Endometrial microvascular endothelial cells (primary cell): ENCODE measurements around the gene CD34. TPM values are rescaled to one million over a fixed set of nuclear protein-coding genes. Genes with fewer than 3 reads are reported as not detected.
"Not testable (repeated sequence)": the region's sequence is repeated elsewhere in the genome, so short reads cannot be mapped to it uniquely, and the experiment has no call there.

ENCODE experiments used
- in situ Hi-C: cut with HindIII; loops from 2 replicates; pipeline ENCODE4 v1.10.0; 2017; ENCODE audit warnings: low sequenced_read_pairs, low pct_unique_long_range_greater_than_20kb; ENCODE audit errors: inconsistent ontology term
- total RNA-seq: library from RNA; depleted of rRNA; stranded (reverse); fragments of >200 nt; gene quantifications from one replicate; pipeline ENCODE4 v1.2.3, GENCODE V29; 2015; ENCODE audit errors: inconsistent ontology term

Gene CD34
- total RNA-seq: 22.7 TPM

GRCh38 chr1:207910591-207911354 lies at the start of gene CD34:
TSS of gene CD34 (minus strand) at chr1:207911125. CDS start at chr1:207911080, 45 bp downstream.
- in situ Hi-C loops: no loop called here

GRCh38 chr1:207960346-207960745 lies 49.4 kb upstream of the CD34 start:
- in situ Hi-C loops: no loop called here

GRCh38 chr1:207959910-207960309 lies 49.0 kb upstream of the CD34 start:
- in situ Hi-C loops: loop anchor here (5.0 kb wide), 1 partner anchor 68 kb away; no protein-coding TSS in a partner anchor

GRCh38 chr1:207959141-207959825 lies 48.4 kb upstream of the CD34 start:
- in situ Hi-C loops: loop anchor here (5.0 kb wide), 1 partner anchor 67 kb away; no protein-coding TSS in a partner anchor

GRCh38 chr1:207958376-207959139 lies 47.6 kb upstream of the CD34 start:
- in situ Hi-C loops: loop anchor here (5.0 kb wide), 1 partner anchor 66 kb away; no protein-coding TSS in a partner anchor

- in situ Hi-C loops: loop anchor here (5.0 kb wide), 1 partner anchor 65 kb away; no protein-coding TSS in a partner anchor
Observed at GRCh38 chr1:207956986-207957385, 46.1 kb upstream of the CD34 start.

- in situ Hi-C loops: no loop called here
Observed at GRCh38 chr1:207954104-207954503, 43.2 kb upstream of the CD34 start.

- in situ Hi-C loops: no loop called here
Observed at GRCh38 chr1:207952617-207953542, 42.0 kb upstream of the CD34 start.

GRCh38 chr1:207951652-207952051 lies 40.7 kb upstream of the CD34 start:
- in situ Hi-C loops: no loop called here

GRCh38 chr1:207950750-207951149 lies 39.8 kb upstream of the CD34 start:
- in situ Hi-C loops: no loop called here

- in situ Hi-C loops: no loop called here
Observed at GRCh38 chr1:207949571-207950195, 38.8 kb upstream of the CD34 start.

GRCh38 chr1:207948536-207949250 lies 37.8 kb upstream of the CD34 start:
- in situ Hi-C loops: no loop called here

GRCh38 chr1:207946756-207947155 lies 35.8 kb upstream of the CD34 start:
- in situ Hi-C loops: no loop called here

GRCh38 chr1:207944571-207944970 lies 33.6 kb upstream of the CD34 start:
- in situ Hi-C loops: no loop called here

- in situ Hi-C loops: not testable (repeated sequence)
Observed at GRCh38 chr1:207942337-207942741, 31.4 kb upstream of the CD34 start.

GRCh38 chr1:207941665-207942064 lies 30.7 kb upstream of the CD34 start:
- in situ Hi-C loops: no loop called here

GRCh38 chr1:207938016-207938415 lies 27.1 kb upstream of the CD34 start:
- in situ Hi-C loops: no loop called here
